Measurements from ENCODE around the gene COL4A1.

COL4A1 gene

GRCh38 chr13:110195547-110196485 is 111.1 kb downstream of the COL4A1 start:
- DNase-seq (ENCODE audit: low spot score), result no peak

- DNase-seq (ENCODE audit: low spot score), result no peak
Measured at GRCh38 chr13:110194451-110194850, 112.5 kb downstream of the COL4A1 start.

GRCh38 chr13:110193491-110193890 is 113.5 kb downstream of the COL4A1 start:
- DNase-seq (ENCODE audit: low spot score), result no peak

GRCh38 chr13:110192472-110192871 is 114.5 kb downstream of the COL4A1 start:
- no peak for DNase-seq (ENCODE audit: low spot score)

GRCh38 chr13:110187641-110188161 is 119.3 kb downstream of the COL4A1 start:
- no peak for DNase-seq (ENCODE audit: low spot score)

GRCh38 chr13:110186231-110186855 is 120.6 kb downstream of the COL4A1 start:
- DNase-seq (ENCODE audit: low spot score), result no peak

- no peak for DNase-seq (ENCODE audit: low spot score)
Measured at GRCh38 chr13:110185696-110186095, 121.3 kb downstream of the COL4A1 start.

GRCh38 chr13:110183910-110184309 is 123.0 kb downstream of the COL4A1 start:
- no peak for DNase-seq (ENCODE audit: low spot score)

- DNase-seq (ENCODE audit: low spot score), result no peak
Measured at GRCh38 chr13:110182461-110182860, 124.5 kb downstream of the COL4A1 start.

GRCh38 chr13:110182003-110182402 is 125.0 kb downstream of the COL4A1 start:
- DNase-seq (ENCODE audit: low spot score), result no peak

- no peak for DNase-seq (ENCODE audit: low spot score)
Measured at GRCh38 chr13:110179857-110180147, 127.2 kb downstream of the COL4A1 start.

GRCh38 chr13:110179116-110179856 is 127.7 kb downstream of the COL4A1 start:
- DNase-seq (ENCODE audit: low spot score), result no peak

GRCh38 chr13:110177790-110178189 is 129.2 kb downstream of the COL4A1 start:
- DNase-seq (ENCODE audit: low spot score), result no peak

GRCh38 chr13:110176431-110176830 is 130.5 kb downstream of the COL4A1 start:
- DNase-seq (ENCODE audit: low spot score), result no peak

GRCh38 chr13:110173247-110173818 is 133.6 kb downstream of the COL4A1 start:
- DNase-seq (ENCODE audit: low spot score), result no peak

- no peak for DNase-seq (ENCODE audit: low spot score)
Measured at GRCh38 chr13:110170882-110171281, 136.1 kb downstream of the COL4A1 start.

GRCh38 chr13:110170020-110170790 is 136.8 kb downstream of the COL4A1 start:
- no peak for DNase-seq (ENCODE audit: low spot score)

- no peak for DNase-seq (ENCODE audit: low spot score)
Measured at GRCh38 chr13:110168999-110169933, 137.7 kb downstream of the COL4A1 start.

- no peak for DNase-seq (ENCODE audit: low spot score)
Measured at GRCh38 chr13:110166598-110166997, 140.4 kb downstream of the COL4A1 start.

- DNase-seq (ENCODE audit: low spot score), result no peak
Measured at GRCh38 chr13:110164706-110165105, 142.3 kb downstream of the COL4A1 start.

Data from left forelimb (tissue), 1 donor.